OCI-LY3 (cell line): ENCODE measurements around the gene HSD11B2.

Experiments used
- CTCF ChIP-seq: fragments of 200-600, 300-600 bp; sonication (generic); IDR thresholded peaks from 2 replicates; pipeline ENCODE4 v1.5.1; 2014; ENCODE audit warnings: antibody characterized with exemption, low read length, low read depth
- EZH2phosphoT487 ChIP-seq: fragments of 200-600 bp; shearing (Covaris generic); IDR thresholded peaks from 2 replicates; pipeline ENCODE4 v1.6.1; 2018; ENCODE audit warnings: antibody characterized with exemption, mixed run types, low read depth

- no peak for TF ChIP-seq CTCF
- TF ChIP-seq EZH2phosphoT487: no peak
These were observed 46.0 kb upstream of the HSD11B2 start for GRCh38 chr16:67384778-67385510.
